Nephron (organoid): ENCODE results near the gene LIPN.
"Not testable (repeated sequence)": the region's sequence is repeated elsewhere in the genome, so short reads cannot be mapped to it uniquely, and the experiment has no call there.

Experiments used
- H3K27ac Mint-ChIP-seq, 3 experiments: 2 replicates each; pipeline ENCODE4 v1.8.0; 2020; ENCODE audit warnings: mixed read lengths in 3 of 3, mild to moderate bottlenecking in 2 of 3, moderate library complexity in 1 of 3
- H3K27me3 Mint-ChIP-seq: 2 replicates; pipeline ENCODE4 v1.8.0; 2021; ENCODE audit warnings: low read depth, mild to moderate bottlenecking, moderate library complexity, mixed read lengths
- H3K36me3 Mint-ChIP-seq: 2 replicates; pipeline ENCODE4 v1.8.0; 2020; ENCODE audit warnings: low read depth, mixed read lengths
- H3K4me1 Mint-ChIP-seq: 2 replicates; pipeline ENCODE4 v1.8.0; 2020; ENCODE audit warnings: mixed read lengths
- H3K4me3 Mint-ChIP-seq, 3 experiments: 2 replicates each; pipeline ENCODE4 v1.8.0; 2020; ENCODE audit warnings: mild to moderate bottlenecking in 3 of 3, mixed read lengths in 3 of 3, moderate library complexity in 2 of 3
- H3K9me3 Mint-ChIP-seq: 2 replicates; pipeline ENCODE4 v1.8.0; 2020; ENCODE audit warnings: mixed read lengths
- CTCF ChIP-seq, 3 experiments: fragments of 200-600 bp; sonication (generic); IDR thresholded peaks; one replicate each; pipeline ENCODE4 v1.5.0; 2021; ENCODE audit warnings: antibody characterized with exemption in 3 of 3; ENCODE audit not compliant: unreplicated experiment in 3 of 3

LIPN gene

GRCh38 chr10:88731296-88731695 is 28.5 kb upstream of the LIPN start:
- Mint-ChIP-seq H3K4me1 (no peaks in the 10 kb centered on the region), H3K36me3 (no peaks in the 10 kb centered on the region), H3K4me3 (no peak overlapping the region), H3K27ac (no peak overlapping the region), H3K27me3 (no peaks in the 10 kb centered on the region), H3K9me3 (no peaks in the 10 kb centered on the region)
- TF ChIP-seq CTCF (IDR thresholded peaks at IDR 0.05; ENCODE audit: unreplicated experiment in 3 of 3): no peak

- no peak overlapping the region for H3K4me3 Mint-ChIP-seq
- H3K4me1 Mint-ChIP-seq: no peaks in the 10 kb centered on the region
- no peaks in the 10 kb centered on the region for H3K27me3 Mint-ChIP-seq
- H3K9me3 Mint-ChIP-seq: no peaks in the 10 kb centered on the region
- no peaks in the 10 kb centered on the region for H3K36me3 Mint-ChIP-seq
- H3K27ac Mint-ChIP-seq: no peak overlapping the region
- TF ChIP-seq CTCF (IDR thresholded peaks at IDR 0.05; ENCODE audit: unreplicated experiment in 3 of 3): no peak
These were observed 26.6 kb upstream of the LIPN start for GRCh38 chr10:88733215-88733614.

- H3K4me1 Mint-ChIP-seq: no peaks in the 10 kb centered on the region
- no peaks in the 10 kb centered on the region for H3K9me3 Mint-ChIP-seq
- H3K36me3 Mint-ChIP-seq: no peaks in the 10 kb centered on the region
- no peaks in the 10 kb centered on the region for H3K27me3 Mint-ChIP-seq
- H3K27ac Mint-ChIP-seq: no peak overlapping the region
- H3K4me3 Mint-ChIP-seq: no peak overlapping the region
- TF ChIP-seq CTCF (IDR thresholded peaks at IDR 0.05; ENCODE audit: unreplicated experiment in 3 of 3): no peak
These were observed 24.2 kb upstream of the LIPN start for GRCh38 chr10:88735661-88736060.

GRCh38 chr10:88741921-88742320 is 17.9 kb upstream of the LIPN start:
- not testable (repeated sequence) for H3K4me3 Mint-ChIP-seq, H3K27me3 Mint-ChIP-seq, H3K27ac Mint-ChIP-seq, H3K36me3 Mint-ChIP-seq, H3K9me3 Mint-ChIP-seq, H3K4me1 Mint-ChIP-seq

- TF ChIP-seq CTCF (IDR thresholded peaks at IDR 0.05; ENCODE audit: unreplicated experiment in 3 of 3): no peak
These were observed 17.4 kb upstream of the LIPN start for GRCh38 chr10:88742448-88742847.

GRCh38 chr10:88744002-88744401 is 15.8 kb upstream of the LIPN start:
- peaks cover 15% of the 10 kb centered on the region for H3K9me3 Mint-ChIP-seq
- no peak for TF ChIP-seq CTCF (IDR thresholded peaks at IDR 0.05; ENCODE audit: unreplicated experiment in 3 of 3)
- H3K27ac Mint-ChIP-seq: no peak overlapping the region
- no peaks in the 10 kb centered on the region for H3K27me3 Mint-ChIP-seq
- no peaks in the 10 kb centered on the region for H3K4me1 Mint-ChIP-seq
- no peaks in the 10 kb centered on the region for H3K36me3 Mint-ChIP-seq
- no peak overlapping the region for H3K4me3 Mint-ChIP-seq

More at GRCh38 chr10:88742448-88742847, 17.4 kb upstream of the LIPN start:
- no peaks in the 10 kb centered on the region for H3K4me1 Mint-ChIP-seq
- H3K36me3 Mint-ChIP-seq: no peaks in the 10 kb centered on the region
- peaks cover 8% of the 10 kb centered on the region for H3K9me3 Mint-ChIP-seq
- H3K4me3 Mint-ChIP-seq: no peak overlapping the region
- H3K27me3 Mint-ChIP-seq: no peaks in the 10 kb centered on the region
- H3K27ac Mint-ChIP-seq: no peak overlapping the region
